Measurements from ENCODE around the gene LAMB3.

- TF ChIP-seq CTCF (IDR thresholded peaks at IDR 0.05; ENCODE audit: insufficient read depth, low read length, poor library complexity, severe bottlenecking) (no peak), EZH2phosphoT487 (conservative IDR thresholded peaks at IDR 0.05; ENCODE audit: low read length) (no peak)
Measured at GRCh38 chr1:209609041-209609790, 43.0 kb downstream of the LAMB3 start.

All from SU-DHL-6 (cell line).